IPS-20b (cell line): ENCODE measurements around the gene RPS14.
A peak's percentile ranks its signal among the peaks of the same experiment; 100 is the strongest.

Experiments
- H3K27ac ChIP-seq: one replicate; pipeline ENCODE4 v1.5.1; 2013; ENCODE audit warnings: low read length
- H3K27me3 ChIP-seq: 2 replicates; pipeline ENCODE4 v1.6.1; 2013; ENCODE audit warnings: mild to moderate bottlenecking, low read length, inconsistent platforms; ENCODE audit not compliant: insufficient read depth
- H3K36me3 ChIP-seq: 2 replicates; pipeline ENCODE4 v1.6.1; 2013; ENCODE audit warnings: low read depth, mild to moderate bottlenecking, inconsistent platforms, low read length, moderate library complexity; ENCODE audit not compliant: insufficient read depth
- H3K4me1 ChIP-seq: 2 replicates; pipeline ENCODE4 v1.6.1; 2013; ENCODE audit warnings: mild to moderate bottlenecking, control low read depth, inconsistent platforms, low read length, moderate library complexity; ENCODE audit not compliant: insufficient read depth
- H3K4me3 ChIP-seq: 2 replicates; pipeline ENCODE4 v1.5.1; 2013; ENCODE audit warnings: mild to moderate bottlenecking, low read length, inconsistent platforms
- H3K9ac ChIP-seq: 2 replicates; pipeline ENCODE4 v1.6.1; 2013; ENCODE audit warnings: low read depth, mild to moderate bottlenecking, inconsistent platforms, low read length, moderate library complexity
- H3K9me3 ChIP-seq: 2 replicates; pipeline ENCODE4 v1.6.1; 2013; ENCODE audit warnings: mild to moderate bottlenecking, low read depth, low read length, inconsistent platforms; ENCODE audit not compliant: insufficient read depth

The RPS14 gene

GRCh38 chr5:150441813-150442698 is 7.5 kb downstream of the RPS14 start:
- Histone ChIP-seq H3K4me1 (peaks cover 6% of the 10 kb centered on the region; the same call in 1 of the 2 replicates), H3K9me3 (no peaks in the 10 kb centered on the region), H3K27me3 (no peaks in the 10 kb centered on the region), H3K4me3 (no peak overlapping the region), H3K9ac (peak overlapping the region; percentile 47; the same call in 1 of the 2 replicates), H3K36me3 (peaks cover 43% of the 10 kb centered on the region), H3K27ac (no peak overlapping the region)

GRCh38 chr5:150440948-150441812 is 8.4 kb downstream of the RPS14 start:
- Histone ChIP-seq H3K4me3 (no peak overlapping the region), H3K9me3 (no peaks in the 10 kb centered on the region), H3K9ac (peak overlapping the region; percentile 47; the same call in 1 of the 2 replicates), H3K27ac (no peak overlapping the region), H3K36me3 (peaks cover 34% of the 10 kb centered on the region), H3K27me3 (no peaks in the 10 kb centered on the region), H3K4me1 (peaks cover 6% of the 10 kb centered on the region; the same call in 1 of the 2 replicates)

- Histone ChIP-seq H3K27me3 (no peaks in the 10 kb centered on the region), H3K9ac (no peak overlapping the region), H3K27ac (no peak overlapping the region), H3K36me3 (peaks cover 12% of the 10 kb centered on the region), H3K4me1 (peaks cover 6% of the 10 kb centered on the region; the same call in 1 of the 2 replicates), H3K4me3 (no peak overlapping the region), H3K9me3 (no peaks in the 10 kb centered on the region)
These were observed 10.5 kb downstream of the RPS14 start for GRCh38 chr5:150438873-150439546.

DNA sequence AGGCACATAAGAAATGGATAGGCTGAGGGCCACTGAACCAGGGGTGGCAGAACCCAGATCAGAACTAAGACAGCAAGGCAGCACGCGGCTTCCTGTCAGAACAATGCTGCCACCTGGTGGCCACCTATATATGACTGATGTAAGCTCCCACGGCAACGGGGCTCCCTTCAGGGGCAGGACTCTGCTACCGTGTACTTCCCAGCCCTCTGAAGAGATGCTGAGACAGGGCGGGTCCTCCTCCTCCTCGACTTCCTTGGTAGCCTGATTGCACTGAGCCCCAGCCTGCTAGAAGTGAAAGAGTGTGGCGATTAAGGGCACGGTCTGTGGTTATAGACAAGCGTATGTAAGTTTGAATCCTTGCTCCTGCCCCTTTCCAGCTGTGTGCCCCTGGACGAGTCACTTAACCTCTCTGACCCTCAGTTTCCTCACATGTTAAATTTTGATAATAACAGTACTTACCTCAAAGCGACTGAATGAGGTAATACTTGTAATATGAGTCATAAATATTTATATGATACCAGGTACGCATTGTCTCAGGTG is 13.3 kb downstream of the RPS14 start:
- Histone ChIP-seq H3K9ac (no peak overlapping the region), H3K4me1 (peaks cover 2% of the 10 kb centered on the region; the same call in 1 of the 2 replicates), H3K36me3 (no peaks in the 10 kb centered on the region), H3K27me3 (no peaks in the 10 kb centered on the region), H3K4me3 (no peak overlapping the region), H3K9me3 (no peaks in the 10 kb centered on the region), H3K27ac (no peak overlapping the region)

DNA sequence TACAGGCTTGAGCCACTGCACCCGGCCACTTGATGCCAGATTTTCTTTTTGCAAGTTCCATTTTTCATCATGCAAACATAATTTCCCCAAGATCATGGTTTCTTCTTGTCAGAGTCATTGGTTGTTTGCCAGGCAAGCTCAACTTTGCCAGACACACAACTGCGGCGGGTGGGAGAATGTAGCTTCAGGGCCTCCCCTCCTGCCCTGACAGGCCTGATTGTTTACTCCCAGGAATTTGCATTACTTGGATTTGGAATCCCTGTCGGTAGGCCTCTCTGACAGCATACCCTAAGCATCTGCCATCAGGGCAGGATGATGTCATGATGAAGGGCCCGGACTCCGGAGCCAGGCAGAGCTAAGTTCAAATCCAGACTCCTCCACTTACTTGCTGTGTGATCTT is 15.1 kb downstream of the RPS14 start:
- H3K4me3 ChIP-seq, result no peak overlapping the region
- H3K36me3 ChIP-seq, result no peaks in the 10 kb centered on the region
- no peaks in the 10 kb centered on the region for H3K27me3 ChIP-seq
- no peaks in the 10 kb centered on the region for H3K4me1 ChIP-seq
- H3K9ac ChIP-seq, result no peak overlapping the region
- no peak overlapping the region for H3K27ac ChIP-seq
- H3K9me3 ChIP-seq, result no peaks in the 10 kb centered on the region

DNA sequence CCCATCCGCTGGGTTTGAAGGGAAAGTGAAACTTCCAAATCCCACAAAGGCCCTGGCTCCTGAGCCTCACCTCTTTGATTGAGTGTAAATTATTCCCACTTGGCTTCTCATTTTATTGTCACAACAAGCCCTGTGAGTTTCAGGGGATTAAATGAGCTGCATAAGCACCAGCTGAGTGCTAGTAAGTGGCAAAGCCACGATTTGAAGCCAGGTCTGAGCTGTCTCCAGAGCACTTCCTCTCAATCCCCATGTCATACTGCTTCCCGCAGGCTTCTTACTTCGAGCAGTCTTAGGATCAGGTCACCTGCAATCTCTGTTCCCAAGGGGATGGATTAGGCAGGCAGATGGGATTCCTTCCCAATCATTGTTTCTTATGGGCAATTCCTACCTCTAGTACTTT is 18.0 kb downstream of the RPS14 start:
- Histone ChIP-seq H3K27ac (no peak overlapping the region), H3K9ac (no peak overlapping the region), H3K27me3 (no peaks in the 10 kb centered on the region), H3K4me1 (no peaks in the 10 kb centered on the region), H3K9me3 (no peaks in the 10 kb centered on the region), H3K36me3 (no peaks in the 10 kb centered on the region), H3K4me3 (no peak overlapping the region)

DNA sequence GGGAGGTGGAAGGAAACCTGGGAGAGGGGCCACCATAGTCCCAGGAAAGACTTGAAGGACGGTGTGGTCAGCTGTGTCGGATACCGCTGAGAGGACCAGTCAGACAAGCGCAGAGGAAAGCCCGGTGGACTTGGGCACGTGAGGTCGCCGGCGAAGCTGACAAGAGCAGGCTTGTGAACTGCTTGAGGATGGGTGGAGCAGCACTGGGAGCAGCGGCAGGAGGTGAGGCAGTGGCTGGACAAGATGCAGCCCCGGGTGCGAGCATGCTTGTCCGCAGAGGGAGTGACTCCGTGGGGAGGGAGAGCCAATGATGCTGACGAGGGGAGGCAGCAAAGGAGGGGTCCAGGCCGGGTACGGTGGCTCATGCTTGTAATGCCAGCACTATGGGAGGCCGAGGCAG is 18.5 kb downstream of the RPS14 start:
- Histone ChIP-seq H3K27ac (no peak overlapping the region), H3K9me3 (no peaks in the 10 kb centered on the region), H3K9ac (no peak overlapping the region), H3K36me3 (no peaks in the 10 kb centered on the region), H3K27me3 (no peaks in the 10 kb centered on the region), H3K4me3 (no peak overlapping the region), H3K4me1 (no peaks in the 10 kb centered on the region)

DNA sequence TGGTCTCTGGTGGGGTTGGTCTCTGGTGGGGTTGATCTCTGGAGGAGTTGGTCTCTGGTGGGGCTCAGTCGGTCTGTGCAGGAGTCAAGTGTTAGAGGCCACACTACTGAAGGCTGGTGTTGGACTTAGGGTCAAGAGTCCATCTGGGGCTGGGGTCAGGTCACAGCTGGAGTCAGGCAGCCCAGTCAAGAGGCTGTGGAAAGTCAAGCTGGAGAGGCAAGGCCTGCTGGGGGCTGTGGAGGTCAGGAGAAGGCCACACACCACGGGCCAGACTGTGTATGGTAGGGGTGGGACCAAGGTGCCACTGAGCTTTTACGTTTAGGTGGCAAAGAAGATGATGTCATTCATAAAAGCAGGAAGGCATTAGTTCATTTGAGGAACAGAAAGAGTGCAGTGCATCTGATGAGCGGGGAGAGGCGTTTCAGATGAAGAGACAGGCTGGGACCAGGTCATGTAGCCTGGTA is 20.1 kb downstream of the RPS14 start:
- Histone ChIP-seq H3K4me1 (no peaks in the 10 kb centered on the region), H3K4me3 (no peak overlapping the region), H3K36me3 (no peaks in the 10 kb centered on the region), H3K9me3 (no peaks in the 10 kb centered on the region), H3K9ac (no peak overlapping the region), H3K27ac (no peak overlapping the region), H3K27me3 (no peaks in the 10 kb centered on the region)

DNA sequence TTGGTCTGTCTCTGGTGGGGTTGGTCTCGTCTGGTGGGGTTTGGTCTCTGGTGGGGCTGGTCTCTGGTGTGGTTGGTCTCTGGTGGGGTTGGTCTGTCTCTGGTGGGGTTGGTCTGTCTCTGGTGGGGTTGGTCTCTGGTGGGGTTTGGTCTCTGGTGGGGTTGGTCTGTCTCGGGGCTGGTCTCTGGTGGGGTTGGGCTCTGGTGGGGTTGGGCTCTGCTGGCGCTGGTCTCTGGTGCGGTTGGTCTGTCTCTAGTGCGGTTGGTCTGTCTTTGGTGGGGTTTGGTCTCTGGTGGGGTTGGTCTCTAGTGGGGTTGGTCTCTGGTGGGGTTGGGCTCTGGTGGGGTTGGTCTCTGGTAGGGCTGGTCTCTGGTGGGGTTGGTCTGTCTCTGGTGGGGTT is 20.6 kb downstream of the RPS14 start:
- Histone ChIP-seq H3K4me3 (no peak overlapping the region), H3K27ac (no peak overlapping the region), H3K9me3 (no peaks in the 10 kb centered on the region), H3K9ac (no peak overlapping the region), H3K36me3 (no peaks in the 10 kb centered on the region), H3K4me1 (no peaks in the 10 kb centered on the region), H3K27me3 (no peaks in the 10 kb centered on the region)

- no peak overlapping the region for H3K4me3 ChIP-seq
- H3K27ac ChIP-seq, result no peak overlapping the region
- H3K36me3 ChIP-seq, result no peaks in the 10 kb centered on the region
- H3K9ac ChIP-seq, result no peak overlapping the region
- H3K4me1 ChIP-seq, result no peaks in the 10 kb centered on the region
- H3K27me3 ChIP-seq, result no peaks in the 10 kb centered on the region
- no peaks in the 10 kb centered on the region for H3K9me3 ChIP-seq
These were observed 21.2 kb downstream of the RPS14 start for GRCh38 chr5:150428106-150428876.
